Fibroblast of lung (primary cell): ENCODE data around the gene VANGL1.

Experiments used
- EZH2 ChIP-seq: IDR thresholded peaks from 2 replicates; pipeline ENCODE4 v1.5.1; 2012; ENCODE audit warnings: low read length, control low read depth, mild to moderate bottlenecking; ENCODE audit errors: missing control alignments
- TF ChIP-seq, protein P1 (sequence below), 2 donors: IDR thresholded peaks in 1 of 2; conservative IDR thresholded peaks in 1 of 2; 1 replicate in 1 of 2; 2 replicates in 1 of 2; pipeline ENCODE4 v1.5.1; 2011 to 2012; ENCODE audit warnings: low read length in 2 of 2, control low read depth in 1 of 2, inconsistent platforms in 1 of 2, low read depth in 1 of 2, mild to moderate bottlenecking in 1 of 2

DNA sequence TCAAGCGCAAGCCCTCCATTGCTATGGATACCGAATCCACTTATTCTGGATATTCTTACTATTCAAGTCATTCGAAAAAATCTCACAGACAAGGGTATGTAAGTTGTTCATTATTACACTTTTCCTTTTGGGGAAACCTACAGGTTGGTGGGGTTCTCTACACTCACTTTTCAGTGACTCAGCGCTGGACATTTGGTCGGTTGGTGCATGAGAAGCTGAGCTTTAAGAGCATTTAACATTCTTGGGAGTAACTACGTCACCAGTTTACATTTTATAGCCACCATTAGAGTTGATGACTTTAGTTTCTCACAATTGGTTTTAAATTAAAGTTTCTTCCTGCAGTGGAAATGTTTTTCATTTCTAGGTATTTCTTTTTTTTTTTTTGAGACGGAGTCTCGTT is 9.6 kb downstream of the VANGL1 start:
- TF ChIP-seq, protein P1, sequence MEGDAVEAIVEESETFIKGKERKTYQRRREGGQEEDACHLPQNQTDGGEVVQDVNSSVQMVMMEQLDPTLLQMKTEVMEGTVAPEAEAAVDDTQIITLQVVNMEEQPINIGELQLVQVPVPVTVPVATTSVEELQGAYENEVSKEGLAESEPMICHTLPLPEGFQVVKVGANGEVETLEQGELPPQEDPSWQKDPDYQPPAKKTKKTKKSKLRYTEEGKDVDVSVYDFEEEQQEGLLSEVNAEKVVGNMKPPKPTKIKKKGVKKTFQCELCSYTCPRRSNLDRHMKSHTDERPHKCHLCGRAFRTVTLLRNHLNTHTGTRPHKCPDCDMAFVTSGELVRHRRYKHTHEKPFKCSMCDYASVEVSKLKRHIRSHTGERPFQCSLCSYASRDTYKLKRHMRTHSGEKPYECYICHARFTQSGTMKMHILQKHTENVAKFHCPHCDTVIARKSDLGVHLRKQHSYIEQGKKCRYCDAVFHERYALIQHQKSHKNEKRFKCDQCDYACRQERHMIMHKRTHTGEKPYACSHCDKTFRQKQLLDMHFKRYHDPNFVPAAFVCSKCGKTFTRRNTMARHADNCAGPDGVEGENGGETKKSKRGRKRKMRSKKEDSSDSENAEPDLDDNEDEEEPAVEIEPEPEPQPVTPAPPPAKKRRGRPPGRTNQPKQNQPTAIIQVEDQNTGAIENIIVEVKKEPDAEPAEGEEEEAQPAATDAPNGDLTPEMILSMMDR (conservative IDR thresholded peaks at IDR 0.05 in 1 of 2, IDR thresholded peaks at IDR 0.05 in 1 of 2; ENCODE audit: low read depth in 1 of 2, low read length in 2 of 2): no peak
- no peak for TF ChIP-seq EZH2
